WERI-Rb-1 (cell line): ENCODE results near the gene HMGA1.

ENCODE experiments used
- DNase-seq: peaks from one replicate; pipeline ENCODE4 v3.0.0-alpha.2; 2020
- H3K27ac ChIP-seq: fragments of 250-450 bp; sonication (Bioruptor Pico); 2 replicates; pipeline ENCODE4 v1.5.1; 2020; ENCODE audit warnings: mild to moderate bottlenecking, moderate library complexity
- H3K27me3 ChIP-seq: fragments of 250-450 bp; sonication (Bioruptor Pico); 2 replicates; pipeline ENCODE4 v1.5.1; 2021; ENCODE audit warnings: mild to moderate bottlenecking, low read depth, moderate library complexity; ENCODE audit not compliant: insufficient read depth, severe bottlenecking
- H3K36me3 ChIP-seq: fragments of 250-450 bp; sonication (Bioruptor Pico); 2 replicates; pipeline ENCODE4 v1.5.1; 2020; ENCODE audit warnings: mild to moderate bottlenecking, moderate library complexity
- H3K4me3 ChIP-seq: 2 replicates; pipeline ENCODE4 v1.5.1; 2011; ENCODE audit warnings: low read depth, mild to moderate bottlenecking, control low read depth, low read length
- H3K9me3 ChIP-seq: fragments of 250-450 bp; sonication (Bioruptor Pico); 2 replicates; pipeline ENCODE4 v1.5.1; 2021; ENCODE audit warnings: mild to moderate bottlenecking, moderate library complexity; ENCODE audit not compliant: severe bottlenecking
- CTCF ChIP-seq: IDR thresholded peaks from 2 replicates; pipeline ENCODE4 v1.5.1; 2011; ENCODE audit warnings: low read depth, mild to moderate bottlenecking, control low read depth, inconsistent platforms, low read length

HMGA1 gene

DNA sequence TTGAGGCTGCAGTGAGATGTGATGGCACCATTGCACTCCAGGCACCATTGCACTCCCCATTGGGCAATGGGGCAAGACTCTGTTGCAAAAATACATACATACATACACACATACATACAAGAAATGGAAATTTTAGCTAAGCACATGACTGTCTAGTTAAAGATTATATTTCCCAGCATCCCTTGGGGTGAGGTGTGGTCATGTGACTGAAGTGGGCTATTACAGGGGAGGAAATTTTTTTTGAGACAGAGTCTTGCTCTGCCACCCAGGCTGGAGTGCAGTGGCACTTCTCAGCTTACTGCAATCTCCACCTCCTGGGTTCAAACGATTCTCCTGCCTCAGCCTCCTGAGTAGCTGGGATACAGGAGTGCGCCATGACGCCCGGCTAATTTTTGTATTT lies 32.0 kb upstream of the HMGA1 start:
- no peak for DNase-seq
- H3K27me3 ChIP-seq, result no peaks in the 10 kb centered on the region
- H3K36me3 ChIP-seq, result no peaks in the 10 kb centered on the region
- TF ChIP-seq CTCF, result no peak
- no peak overlapping the region for H3K4me3 ChIP-seq
- peaks cover 10% of the 10 kb centered on the region for H3K9me3 ChIP-seq
- no peak overlapping the region for H3K27ac ChIP-seq

DNA sequence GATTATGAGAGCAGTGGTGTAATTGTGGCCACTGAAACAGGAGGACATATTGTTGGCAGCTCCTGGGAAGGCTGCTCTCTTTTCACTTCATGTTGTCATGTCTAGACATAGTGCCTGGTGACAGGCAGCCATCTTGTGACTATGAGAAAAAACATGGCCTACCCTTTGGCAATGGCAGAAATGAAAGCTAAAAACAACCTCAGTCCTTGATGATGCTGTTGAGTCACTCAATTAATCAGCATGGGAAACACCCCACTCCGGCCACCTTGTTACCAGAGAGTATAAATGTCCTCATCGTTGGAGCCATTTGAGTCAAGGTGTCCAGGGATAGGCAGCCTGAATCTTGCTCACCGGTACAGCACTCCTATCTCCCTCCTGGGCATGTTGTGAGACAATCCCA lies 31.2 kb upstream of the HMGA1 start:
- no peak for DNase-seq
- Histone ChIP-seq H3K4me3 (no peak overlapping the region), H3K36me3 (no peaks in the 10 kb centered on the region), H3K27me3 (no peaks in the 10 kb centered on the region), H3K27ac (no peak overlapping the region), H3K9me3 (peaks cover 10% of the 10 kb centered on the region)
- no peak for TF ChIP-seq CTCF

DNA sequence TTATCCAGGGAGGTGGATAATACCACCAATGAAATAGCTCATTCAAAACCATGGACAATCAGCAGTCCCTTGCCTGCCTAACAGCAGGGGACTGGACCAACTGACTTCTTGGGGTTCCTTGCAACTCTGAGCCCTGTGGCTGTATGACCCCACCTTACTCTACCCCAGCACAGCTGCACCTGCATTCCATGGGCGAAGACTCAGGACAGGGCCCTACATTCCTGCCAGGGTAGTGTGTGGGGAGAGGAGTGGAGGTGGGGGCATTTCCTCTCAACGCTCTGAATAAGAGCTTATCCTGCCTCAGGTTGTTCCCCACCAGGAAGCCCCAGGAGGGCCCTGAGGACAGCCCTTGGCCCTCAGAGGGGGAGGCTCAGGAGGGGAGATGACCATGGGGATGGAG lies 30.8 kb upstream of the HMGA1 start:
- Histone ChIP-seq H3K4me3 (no peak overlapping the region), H3K27me3 (no peaks in the 10 kb centered on the region), H3K36me3 (no peaks in the 10 kb centered on the region), H3K9me3 (peaks cover 10% of the 10 kb centered on the region), H3K27ac (no peak overlapping the region)
- no peak for DNase-seq
- no peak for TF ChIP-seq CTCF

DNA sequence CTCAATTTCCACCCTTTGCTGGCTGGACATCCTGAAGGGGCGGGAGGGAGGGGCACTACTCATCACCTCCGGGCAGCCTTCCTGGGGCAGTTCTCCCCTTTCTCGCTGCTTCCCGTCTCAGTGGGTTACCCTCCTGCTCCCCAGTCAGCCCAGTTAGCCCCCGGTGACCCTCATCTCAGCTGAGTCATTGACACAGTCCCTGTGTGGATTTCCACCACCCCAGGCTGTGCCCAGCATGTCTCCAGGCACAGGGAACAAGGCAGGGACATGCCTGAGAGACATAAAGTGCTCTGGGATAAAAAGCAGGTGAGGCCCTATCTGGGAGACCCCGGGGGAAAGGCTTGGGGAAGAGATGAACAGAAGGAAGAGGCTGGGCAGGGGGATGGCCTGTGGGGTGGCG lies 29.9 kb upstream of the HMGA1 start:
- Histone ChIP-seq H3K4me3 (no peak overlapping the region), H3K9me3 (peaks cover 10% of the 10 kb centered on the region), H3K27me3 (no peaks in the 10 kb centered on the region), H3K36me3 (no peaks in the 10 kb centered on the region), H3K27ac (no peak overlapping the region)
- no peak for TF ChIP-seq CTCF
- DNase-seq, result no peak

DNA sequence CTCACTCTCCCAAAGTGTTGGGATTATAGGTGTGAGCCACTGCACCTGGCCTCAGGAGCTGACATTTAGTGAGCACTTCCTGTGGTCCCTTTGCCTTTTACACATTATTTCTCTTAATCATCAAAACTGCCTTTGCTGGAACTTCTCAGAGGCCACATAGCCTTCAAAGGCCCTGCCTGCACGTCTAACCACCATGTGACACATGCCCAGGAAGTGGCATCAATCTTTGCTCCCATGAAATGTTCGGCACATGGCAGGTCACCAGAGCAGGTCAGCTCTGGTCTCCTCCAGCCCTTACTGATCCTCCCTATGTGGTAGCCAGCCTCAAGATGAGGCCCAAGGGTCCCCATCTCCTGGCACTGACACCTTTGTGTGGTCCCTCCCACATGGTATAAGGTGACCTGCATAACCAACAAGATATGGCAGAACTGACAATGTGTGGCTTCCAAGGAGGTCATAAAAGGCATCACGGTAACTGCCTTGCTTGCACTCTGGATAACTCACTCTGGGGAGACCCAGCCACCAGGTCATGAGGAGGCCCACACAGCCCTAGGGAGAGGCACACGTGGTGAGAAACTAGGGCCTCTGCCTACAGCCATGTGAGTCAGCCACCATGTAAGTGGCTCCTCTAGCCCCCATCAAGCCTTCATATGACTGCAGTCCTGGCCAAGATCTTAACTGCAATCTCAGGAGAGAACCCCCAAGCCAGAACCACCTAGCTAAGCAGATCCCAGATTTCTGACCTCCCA lies 28.8 kb upstream of the HMGA1 start:
- Histone ChIP-seq H3K27me3 (no peaks in the 10 kb centered on the region), H3K9me3 (no peaks in the 10 kb centered on the region), H3K27ac (no peak overlapping the region), H3K4me3 (no peak overlapping the region), H3K36me3 (no peaks in the 10 kb centered on the region)
- no peak for DNase-seq
- TF ChIP-seq CTCF, result no peak

GRCh38 chr6:34213772-34214171 lies 22.9 kb upstream of the HMGA1 start:
- H3K27me3 ChIP-seq, result no peaks in the 10 kb centered on the region
- H3K36me3 ChIP-seq, result no peaks in the 10 kb centered on the region
- H3K27ac ChIP-seq, result no peak overlapping the region
- H3K4me3 ChIP-seq, result no peak overlapping the region
- DNase-seq, result no peak
- no peaks in the 10 kb centered on the region for H3K9me3 ChIP-seq
- TF ChIP-seq CTCF, result no peak
